ENCODE results near the gene SERPINA1. TPM values are rescaled to one million over a fixed set of nuclear protein-coding genes. Genes with fewer than 3 reads are reported as not detected.
A peak's percentile ranks its signal among the peaks of the same experiment; 100 is the strongest.
"Not testable (repeated sequence)": the region's sequence is repeated elsewhere in the genome, so short reads cannot be mapped to it uniquely, and the experiment has no call there.

Gene SERPINA1
- total RNA-seq, 1 donor from 2014 or later, result 0.26 TPM

GRCh38 chr14:94346841-94347240 lies 41.6 kb downstream of the SERPINA1 start:
- H3K4me3 ChIP-seq (ENCODE audit: low read depth, low read length), result no peak overlapping the region
- DNase-seq (ENCODE audit: low read depth), result no peak
- TF ChIP-seq CTCF (IDR thresholded peaks at IDR 0.05; ENCODE audit: insufficient read depth, low read length, severe bottlenecking), result no peak
- no peaks in the 10 kb centered on the region for H3K27me3 ChIP-seq (ENCODE audit: control insufficient read depth, insufficient read depth, low read length)
- H3K36me3 ChIP-seq (ENCODE audit: control insufficient read depth, insufficient read depth, low read length), result no peaks in the 10 kb centered on the region
- FAIRE-seq, result no peak

- not testable (repeated sequence) for H3K27me3 ChIP-seq (ENCODE audit: control insufficient read depth, insufficient read depth, low read length); FAIRE-seq; H3K36me3 ChIP-seq (ENCODE audit: control insufficient read depth, insufficient read depth, low read length); H3K4me3 ChIP-seq (ENCODE audit: low read depth, low read length)
- DNase-seq (ENCODE audit: low read depth), result peak; percentile 47
Measured at GRCh38 chr14:94346065-94346786, 42.2 kb downstream of the SERPINA1 start.

GRCh38 chr14:94345344-94346064 lies 42.9 kb downstream of the SERPINA1 start:
- Histone ChIP-seq H3K36me3 (ENCODE audit: control insufficient read depth, insufficient read depth, low read length) (no peaks in the 10 kb centered on the region), H3K27me3 (ENCODE audit: control insufficient read depth, insufficient read depth, low read length) (no peaks in the 10 kb centered on the region), H3K4me3 (ENCODE audit: low read depth, low read length) (no peak overlapping the region)
- no peak for TF ChIP-seq CTCF (IDR thresholded peaks at IDR 0.05; ENCODE audit: insufficient read depth, low read length, severe bottlenecking)
- peak; percentile 47 for FAIRE-seq
- DNase-seq (ENCODE audit: low read depth), result peak; percentile 94

GRCh38 chr14:94344389-94344788 lies 44.0 kb downstream of the SERPINA1 start:
- FAIRE-seq (no peak), DNase-seq (ENCODE audit: low read depth) (no peak)
- Histone ChIP-seq H3K4me3 (ENCODE audit: low read depth, low read length) (no peak overlapping the region), H3K36me3 (ENCODE audit: control insufficient read depth, insufficient read depth, low read length) (no peaks in the 10 kb centered on the region), H3K27me3 (ENCODE audit: control insufficient read depth, insufficient read depth, low read length) (no peaks in the 10 kb centered on the region)
- TF ChIP-seq CTCF (IDR thresholded peaks at IDR 0.05; ENCODE audit: insufficient read depth, low read length, severe bottlenecking), result no peak

- no peak for FAIRE-seq
- no peak overlapping the region for H3K4me3 ChIP-seq (ENCODE audit: low read depth, low read length)
- no peaks in the 10 kb centered on the region for H3K36me3 ChIP-seq (ENCODE audit: control insufficient read depth, insufficient read depth, low read length)
- no peak for TF ChIP-seq CTCF (IDR thresholded peaks at IDR 0.05; ENCODE audit: insufficient read depth, low read length, severe bottlenecking)
- DNase-seq (ENCODE audit: low read depth), result no peak
- no peaks in the 10 kb centered on the region for H3K27me3 ChIP-seq (ENCODE audit: control insufficient read depth, insufficient read depth, low read length)
Measured at GRCh38 chr14:94343238-94344005, 45.0 kb downstream of the SERPINA1 start.

GRCh38 chr14:94342334-94342934 lies 46.0 kb downstream of the SERPINA1 start:
- no peaks in the 10 kb centered on the region for H3K27me3 ChIP-seq (ENCODE audit: control insufficient read depth, insufficient read depth, low read length)
- H3K36me3 ChIP-seq (ENCODE audit: control insufficient read depth, insufficient read depth, low read length), result no peaks in the 10 kb centered on the region
- no peak for FAIRE-seq
- no peak overlapping the region for H3K4me3 ChIP-seq (ENCODE audit: low read depth, low read length)
- TF ChIP-seq CTCF (IDR thresholded peaks at IDR 0.05; ENCODE audit: insufficient read depth, low read length, severe bottlenecking), result no peak
- DNase-seq (ENCODE audit: low read depth), result peak; percentile 100
